Ishikawa (cell line): Measurements from ENCODE around the gene MOB4.

Experiments used
- CEBPB ChIP-seq: IDR thresholded peaks from 2 replicates; pipeline ENCODE4 v1.6.1; 2012
- CREB1 ChIP-seq: IDR thresholded peaks from 2 replicates; pipeline ENCODE4 v1.6.1; 2012; ENCODE audit warnings: low read depth
- EGR1 ChIP-seq: IDR thresholded peaks from 2 replicates; pipeline ENCODE4 v1.6.1; 2012
- FOXM1 ChIP-seq: IDR thresholded peaks from 2 replicates; pipeline ENCODE4 v1.6.1; 2012; ENCODE audit warnings: low read depth, borderline replicate concordance
- MAX ChIP-seq: IDR thresholded peaks from 2 replicates; pipeline ENCODE4 v1.6.1; 2012
- RAD21 ChIP-seq: IDR thresholded peaks from 2 replicates; pipeline ENCODE4 v1.6.1; 2012; ENCODE audit warnings: low read depth
- REST ChIP-seq: IDR thresholded peaks from 2 replicates; pipeline ENCODE4 v1.6.1; 2012; ENCODE audit warnings: low read depth, mild to moderate bottlenecking
- TAF1 ChIP-seq: IDR thresholded peaks from 2 replicates; pipeline ENCODE4 v1.6.1; 2012; ENCODE audit warnings: low read depth, mild to moderate bottlenecking
- TCF12 ChIP-seq: IDR thresholded peaks from 2 replicates; pipeline ENCODE4 v1.6.1; 2012; ENCODE audit warnings: low read depth
- TEAD4 ChIP-seq: IDR thresholded peaks from 2 replicates; pipeline ENCODE4 v1.6.1; 2012
- ZBTB7A ChIP-seq: IDR thresholded peaks from 2 replicates; pipeline ENCODE4 v1.6.1; 2012; ENCODE audit warnings: low read depth

GRCh38 chr2:197573608-197574007, 57.7 kb downstream of the MOB4 start:
- TF ChIP-seq TCF12: no peak
- no peak for TF ChIP-seq TEAD4
- no peak for TF ChIP-seq CREB1
- no peak for TF ChIP-seq TAF1
- no peak for TF ChIP-seq CEBPB
- TF ChIP-seq MAX: no peak
- TF ChIP-seq FOXM1: no peak
- TF ChIP-seq REST: no peak
- TF ChIP-seq EGR1: no peak
- TF ChIP-seq RAD21: no peak
- no peak for TF ChIP-seq ZBTB7A
